Upper lobe of left lung (tissue), 4 donors: ENCODE results near the gene PLXNB2.

Experiments
- CTCF ChIP-seq, 6 experiments: fragments of 450-650 bp in 4 of 6; fragments of 200-600 bp in 2 of 6; sonication (generic) in 2 of 6; IDR thresholded peaks; one replicate each; pipeline ENCODE4 v1.5.1; 2016 to 2019; ENCODE audit warnings: antibody characterized with exemption in 6 of 6
- EP300 ChIP-seq, 4 donors: sonication (generic); formaldehyde crosslinking; IDR thresholded peaks; one replicate each; pipeline ENCODE4 v1.5.1; 2017; ENCODE audit warnings: antibody characterized with exemption in 4 of 4, control low read depth in 2 of 4
- POLR2A ChIP-seq, 4 donors: fragments of 450-650 bp; IDR thresholded peaks; one replicate each; pipeline ENCODE4 v1.5.1; 2016 to 2017; ENCODE audit warnings: antibody characterized with exemption in 4 of 4, mild to moderate bottlenecking in 2 of 4

- TF ChIP-seq POLR2A (IDR thresholded peaks at IDR 0.05) (no peak), CTCF (IDR thresholded peaks at IDR 0.05) (no peak), EP300 (IDR thresholded peaks at IDR 0.05) (no peak)
Observed at GRCh38 chr22:50225200-50225969, 82.1 kb downstream of the PLXNB2 start.
